IMR-90 (cell line): ENCODE data around the gene HSD17B10. TPM values are rescaled to one million over a fixed set of nuclear protein-coding genes. Genes with fewer than 3 reads are reported as not detected.

Source experiments
- ATAC-seq: fragments of 200-7000 bp; cut with Tn5 transposase; 2 replicates; pipeline ENCODE4 v1.9.1; 2020; ENCODE audit warnings: low read depth, mild to moderate bottlenecking, moderate library complexity
- BruUV-seq: library from RNA; stranded (reverse); fragments of 400-500 nt; replicated peaks from 2 replicates; lab custom pipeline; 2021; lab: Mats Ljungman, UMichigan
- CTCF ChIA-PET: fragments of 300-600 bp; formaldehyde crosslinking; extraction: SDS; loops from one replicate; lab custom pipeline; 2021; ENCODE audit warnings: antibody characterized with exemption; lab: Yijun Ruan, JAX
- POLR2A ChIA-PET: fragments of 300-600 bp; sonication (Branson Sonifier 250); formaldehyde crosslinking; loops from one replicate; lab custom pipeline; 2022; ENCODE audit warnings: antibody characterized with exemption; ENCODE audit not compliant: unreplicated experiment; lab: Charles Lee
- DNase-seq: peaks from one replicate; pipeline ENCODE4 v3.0.0; 2013
- H2AFZ ChIP-seq: replicated peaks from 2 replicates; pipeline ENCODE3; 2013; ENCODE audit warnings: low read length, mild to moderate bottlenecking; ENCODE audit not compliant: poor library complexity
- H2AK5ac ChIP-seq: 2 replicates; pipeline ENCODE4 v1.6.1; 2013; ENCODE audit warnings: low read depth, low read length, inconsistent platforms
- H2AK9ac ChIP-seq: replicated peaks from 2 replicates; pipeline ENCODE3; 2013; ENCODE audit warnings: mild to moderate bottlenecking, low read depth, low read length, moderate library complexity; ENCODE audit not compliant: poor library complexity
- H2BK120ac ChIP-seq: 2 replicates; pipeline ENCODE4 v1.6.1; 2013; ENCODE audit warnings: low read depth, low read length, inconsistent platforms
- H2BK15ac ChIP-seq: 3 replicates; pipeline ENCODE4 v1.6.1; 2013; ENCODE audit warnings: low read depth, low read length, inconsistent platforms
- H2BK20ac ChIP-seq: 2 replicates; pipeline ENCODE4 v1.6.1; 2013; ENCODE audit warnings: low read depth, mild to moderate bottlenecking, inconsistent platforms, low read length, moderate library complexity
- H2BK5ac ChIP-seq: 2 replicates; pipeline ENCODE4 v1.6.1; 2013; ENCODE audit warnings: mild to moderate bottlenecking, low read depth, low read length, inconsistent platforms; ENCODE audit not compliant: poor library complexity, severe bottlenecking
- H3K14ac ChIP-seq: replicated peaks from 2 replicates; pipeline ENCODE4 v1.6.1; 2013; ENCODE audit warnings: low read depth, low read length, inconsistent platforms
- H3K18ac ChIP-seq: 2 replicates; pipeline ENCODE4 v1.6.1; 2013; ENCODE audit warnings: low read depth, low read length, control low read depth
- H3K23ac ChIP-seq: 2 replicates; pipeline ENCODE4 v1.6.1; 2013; ENCODE audit warnings: low read depth, low read length, inconsistent platforms
- H3K27ac ChIP-seq: 2 replicates; pipeline ENCODE4 v1.5.1; 2013; ENCODE audit warnings: mild to moderate bottlenecking, control low read depth, low read length; ENCODE audit not compliant: insufficient read depth
- H3K27me3 ChIP-seq: 2 replicates; pipeline ENCODE4 v1.6.1; 2013; ENCODE audit warnings: low read length; ENCODE audit not compliant: control insufficient read depth, insufficient read depth
- H3K36me3 ChIP-seq: 2 replicates; pipeline ENCODE4 v1.6.1; 2013; ENCODE audit warnings: low read length, mixed read lengths; ENCODE audit not compliant: control insufficient read depth, insufficient read depth
- H3K4ac ChIP-seq: 2 replicates; pipeline ENCODE4 v1.6.1; 2013; ENCODE audit warnings: low read depth, low read length, inconsistent platforms
- H3K4me1 ChIP-seq: 2 replicates; pipeline ENCODE4 v1.6.1; 2013; ENCODE audit warnings: low read length, mixed read lengths; ENCODE audit not compliant: control insufficient read depth, insufficient read depth
- H3K4me2 ChIP-seq: 2 replicates; pipeline ENCODE4 v1.6.1; 2013; ENCODE audit warnings: low read depth, mild to moderate bottlenecking, control low read depth, low read length, moderate library complexity
- H3K4me3 ChIP-seq: 2 replicates; pipeline ENCODE4 v1.5.1; 2013; ENCODE audit warnings: low read depth, mild to moderate bottlenecking, control low read depth, low read length, moderate library complexity; ENCODE audit not compliant: insufficient read depth
- H3K56ac ChIP-seq: 2 replicates; pipeline ENCODE4 v1.6.1; 2013; ENCODE audit warnings: low read length, inconsistent platforms; ENCODE audit not compliant: insufficient read depth; ENCODE audit errors: extremely low read depth
- H3K79me1 ChIP-seq, 2 experiments: 2 replicates each; pipeline ENCODE4 v1.6.1; 2013; ENCODE audit warnings: low read length in 2 of 2, inconsistent platforms in 1 of 2, low read depth in 1 of 2
- H3K9ac ChIP-seq: 2 replicates; pipeline ENCODE4 v1.6.1; 2013; ENCODE audit warnings: low read depth, low read length, control low read depth
- H3K9me1 ChIP-seq: 2 replicates; pipeline ENCODE4 v1.6.1; 2013; ENCODE audit warnings: low read length, inconsistent platforms; ENCODE audit not compliant: insufficient read depth
- H3K9me3 ChIP-seq: 2 replicates; pipeline ENCODE4 v1.6.1; 2013; ENCODE audit warnings: low read length; ENCODE audit not compliant: control insufficient read depth, insufficient read depth
- H4K20me1 ChIP-seq: 2 replicates; pipeline ENCODE4 v1.6.1; 2013; ENCODE audit warnings: low read length, inconsistent platforms; ENCODE audit not compliant: insufficient read depth
- H4K5ac ChIP-seq: 2 replicates; pipeline ENCODE4 v1.6.1; 2013; ENCODE audit warnings: mild to moderate bottlenecking, low read depth, low read length, control low read depth
- H4K8ac ChIP-seq, 2 experiments: 2 replicates each; pipeline ENCODE4 v1.6.1; 2013; ENCODE audit warnings: low read depth in 2 of 2, low read length in 2 of 2, control low read depth in 1 of 2, inconsistent platforms in 1 of 2
- H4K91ac ChIP-seq: 2 replicates; pipeline ENCODE4 v1.6.1; 2013; ENCODE audit warnings: low read depth, low read length, inconsistent platforms; ENCODE audit not compliant: insufficient read depth
- CHD1 ChIP-seq: IDR thresholded peaks from 2 replicates; pipeline ENCODE4 v1.6.1; 2012; ENCODE audit warnings: low read depth, low read length, improper control_type of control experiment
- CTCF ChIP-seq: conservative IDR thresholded peaks from 2 replicates; pipeline ENCODE4 v1.5.1; 2012; ENCODE audit warnings: mild to moderate bottlenecking, low read depth, low read length, improper control_type of control experiment
- FOS ChIP-seq: fragments of 150-350 bp; IDR thresholded peaks from 2 replicates; pipeline ENCODE4 v1.6.1; 2016; ENCODE audit warnings: low read depth, low read length
- MAFK ChIP-seq: IDR thresholded peaks from 2 replicates; pipeline ENCODE4 v1.6.1; 2012; ENCODE audit warnings: low read depth, low read length, improper control_type of control experiment
- MAZ ChIP-seq: IDR thresholded peaks from 2 replicates; pipeline ENCODE4 v1.6.1; 2012; ENCODE audit warnings: low read depth, mild to moderate bottlenecking, low read length, improper control_type of control experiment, moderate library complexity, borderline replicate concordance
- MXI1 ChIP-seq: IDR thresholded peaks from 2 replicates; pipeline ENCODE4 v1.6.1; 2012; ENCODE audit warnings: low read depth, mild to moderate bottlenecking, low read length, moderate library complexity, borderline replicate concordance
- NFE2L2 ChIP-seq: fragments of 150-350 bp; IDR thresholded peaks from 2 replicates; pipeline ENCODE4 v1.6.1; 2016; ENCODE audit warnings: low read depth, mild to moderate bottlenecking, low read length
- RAD21 ChIP-seq: IDR thresholded peaks from 2 replicates; pipeline ENCODE4 v1.6.1; 2012; ENCODE audit warnings: low read length, improper control_type of control experiment
- RCOR1 ChIP-seq: IDR thresholded peaks from 2 replicates; pipeline ENCODE4 v1.6.1; 2012; ENCODE audit warnings: mild to moderate bottlenecking, low read length, improper control_type of control experiment; ENCODE audit not compliant: insufficient replicate concordance
- SMC3 ChIP-seq: fragments of 150-350 bp; IDR thresholded peaks from 2 replicates; pipeline ENCODE4 v1.6.1; 2016; ENCODE audit warnings: low read depth, mild to moderate bottlenecking, antibody characterized with exemption, low read length, moderate library complexity
- USF2 ChIP-seq: fragments of 150-350 bp; IDR thresholded peaks from 2 replicates; pipeline ENCODE4 v1.6.1; 2017; ENCODE audit warnings: mild to moderate bottlenecking, antibody characterized with exemption, low read length, low read depth
- WGBS, 2 experiments: methylation state at CpG; one replicate each; pipeline versions ENCODE4 v1.1.5 to v1.1.7; 2013; ENCODE audit warnings: missing lambda C conversion rate in 2 of 2; ENCODE audit not compliant: insufficient read length in 1 of 2; ENCODE audit errors: extremely low coverage in 2 of 2; 5-methylcytosine and 5-hydroxymethylcytosine counted together
- dilution Hi-C: fragments of 300-500 bp; cut with HindIII; formaldehyde crosslinking; loops from one replicate; pipeline ENCODE4 v1.14.3; 2018; ENCODE audit warnings: low sequenced_read_pairs; ENCODE audit not compliant: unreplicated experiment
- in situ Hi-C: fragments of 300-500 bp; cut with MboI; formaldehyde crosslinking; loops from 3 replicates; pipeline ENCODE4 v1.14.3; 2019; ENCODE audit warnings: low sequenced_read_pairs, inconsistent platforms, mixed read lengths
- intact Hi-C: fragments of 100-400 bp; cut with micrococcal nuclease; formaldehyde crosslinking; loops from 2 replicates; pipeline ENCODE4 v1.10.0; 2022
- polyA plus RNA-seq, 3 experiments: library from polyadenylated mRNA; depleted of rRNA; stranded (reverse); fragments of >200 nt; gene quantifications; 2 replicates each; pipeline ENCODE4 v1.2.3, GENCODE V29; 2012; ENCODE audit warnings: low replicate concordance in 1 of 3
- total RNA-seq: library from RNA; depleted of rRNA; stranded (reverse); fragments of >200 nt; gene quantifications from 2 replicates; pipeline ENCODE4 v1.2.3, GENCODE V29; 2012

HSD17B10 gene
- total and polyA plus RNA-seq, 2 of the 4 experiments (the other 2 are of a cell fraction) = 99.8 to 118 TPM

- no peaks in the 10 kb centered on the region for H3K9me1 ChIP-seq
- H4K8ac ChIP-seq = no peak overlapping the region
- DNase-seq (peak; percentile 69), ATAC-seq (peak; percentile 85)
- H4K91ac ChIP-seq = no peak overlapping the region
- H2BK120ac ChIP-seq = no peak overlapping the region
- H3K4ac ChIP-seq = no peak overlapping the region
- no peak overlapping the region for H3K14ac ChIP-seq
- dilution Hi-C loops (no loop called here), intact Hi-C loops (loop anchor here (5.0 kb wide), 1 partner anchor 170 kb away; no protein-coding TSS in a partner anchor), in situ Hi-C loops (no loop called here)
- H3K4me1 ChIP-seq = no peaks in the 10 kb centered on the region
- H3K79me1 ChIP-seq = no peaks in the 10 kb centered on the region
- CTCF ChIA-PET = interaction anchor here (0.6 to 3.5 kb wide), 15 partner anchors 11 to 233 kb away, joined by 3 to 15 read pairs (median 5); no protein-coding TSS in a partner anchor
- H2AFZ ChIP-seq = peak overlapping the region; percentile 64
- 0% methylated on average over 1 of the region's 2 CpGs; no CpG with 5 or more reads in 1 of the 2 experiments for WGBS, 2 experiments
- H3K27ac ChIP-seq = no peak overlapping the region
- H4K20me1 ChIP-seq = no peaks in the 10 kb centered on the region
- no peak overlapping the region for H3K23ac ChIP-seq
- peaks cover 24% of the 10 kb centered on the region for H3K27me3 ChIP-seq
- peak overlapping the region; percentile 31 for H2AK9ac ChIP-seq
- TF ChIP-seq CTCF = peak; percentile 74
- TF ChIP-seq CHD1 = no peak
- no peak for TF ChIP-seq MXI1
- no peak for TF ChIP-seq MAFK
- TF ChIP-seq FOS = no peak
- TF ChIP-seq USF2 = no peak
- no peak for TF ChIP-seq NFE2L2
- no peak for TF ChIP-seq RCOR1
- no peak for TF ChIP-seq MAZ
- peak; percentile 50 for TF ChIP-seq SMC3
- TF ChIP-seq RAD21 = peak; percentile 63
- H2AK5ac ChIP-seq = no peak overlapping the region
- H3K36me3 ChIP-seq = no peaks in the 10 kb centered on the region
- no peak overlapping the region for H2BK5ac ChIP-seq
- BruUV-seq = no TSS peak
- H3K4me2 ChIP-seq = no peak overlapping the region
- H2BK20ac ChIP-seq = no peak overlapping the region
- no peak overlapping the region for H3K4me3 ChIP-seq
- no peak overlapping the region for H2BK15ac ChIP-seq
- H3K9me3 ChIP-seq = no peaks in the 10 kb centered on the region
- no peak overlapping the region for H4K5ac ChIP-seq
- no peak overlapping the region for H3K18ac ChIP-seq
- POLR2A ChIA-PET = no interaction called here
- H3K56ac ChIP-seq = no peak overlapping the region
- no peak overlapping the region for H3K9ac ChIP-seq
Measured at GRCh38 chrX:53481816-53482465, 47.8 kb upstream of the HSD17B10 start.
